GM13976 (cell line): ENCODE results near the gene PRTG.

Experiments
- DNase-seq: peaks from one replicate; pipeline ENCODE4 v3.0.0; 2012; ENCODE audit warnings: low spot score
- CTCF ChIP-seq: IDR thresholded peaks from 2 replicates; pipeline ENCODE4 v1.5.1; 2012; ENCODE audit warnings: borderline replicate concordance, mild to moderate bottlenecking; ENCODE audit not compliant: insufficient read depth; ENCODE audit errors: extremely low read depth, missing control alignments, control extremely low read depth
- in situ Hi-C: fragments of 300-500 bp; cut with MboI; formaldehyde crosslinking; loops from one replicate; pipeline ENCODE4 v1.12.0; 2022; ENCODE audit warnings: low sequenced_read_pairs, mixed read lengths, inconsistent platforms; ENCODE audit not compliant: unreplicated experiment

The PRTG gene

GRCh38 chr15:55683376-55683775, 59.6 kb downstream of the PRTG start:
- in situ Hi-C loops, result no loop called here
- DNase-seq, result no peak
- TF ChIP-seq CTCF, result no peak

GRCh38 chr15:55681631-55682030, 61.3 kb downstream of the PRTG start:
- TF ChIP-seq CTCF, result no peak
- in situ Hi-C loops, result no loop called here
- peak; percentile 20 for DNase-seq

- TF ChIP-seq CTCF, result no peak
- in situ Hi-C loops, result no loop called here
- DNase-seq, result no peak
Measured at GRCh38 chr15:55676507-55676906, 66.4 kb downstream of the PRTG start.

- no peak for DNase-seq
- in situ Hi-C loops, result no loop called here
- no peak for TF ChIP-seq CTCF
Measured at GRCh38 chr15:55673287-55673686, 69.7 kb downstream of the PRTG start.

- DNase-seq, result no peak
- in situ Hi-C loops, result no loop called here
- TF ChIP-seq CTCF, result no peak
Measured at GRCh38 chr15:55669270-55669669, 73.7 kb downstream of the PRTG start.

- DNase-seq, result no peak
- no peak for TF ChIP-seq CTCF
- in situ Hi-C loops, result no loop called here
Measured at GRCh38 chr15:55665605-55666227, 77.2 kb downstream of the PRTG start.
